ENCODE measurements around the gene P2RY2. TPM values are rescaled to one million over a fixed set of nuclear protein-coding genes. Genes with fewer than 3 reads are reported as not detected.
"Not testable (repeated sequence)": the region's sequence is repeated elsewhere in the genome, so short reads cannot be mapped to it uniquely, and the experiment has no call there.

The P2RY2 gene
- total RNA-seq, 1 donor from 2014 or later = 19.7 TPM

- no peak for ATAC-seq
- intact Hi-C loops (cut with micrococcal nuclease) = no loop called here
- DNase-seq = no peak
Measured at GRCh38 chr11:73219396-73220285, 1.6 kb downstream of the P2RY2 start.

- intact Hi-C loops (cut with micrococcal nuclease) = no loop called here
- ATAC-seq (no peak), DNase-seq (no peak)
Measured at GRCh38 chr11:73221451-73221850, 3.4 kb downstream of the P2RY2 start.

- DNase-seq (no peak), ATAC-seq (no peak)
- intact Hi-C loops (cut with micrococcal nuclease) = no loop called here
Measured at GRCh38 chr11:73221996-73222395, 3.9 kb downstream of the P2RY2 start.

- ATAC-seq (no peak), DNase-seq (no peak)
- intact Hi-C loops (cut with micrococcal nuclease) = no loop called here
Measured at GRCh38 chr11:73223998-73224730, 6.1 kb downstream of the P2RY2 start.

GRCh38 chr11:73225001-73225686 is 7.1 kb downstream of the P2RY2 start:
- DNase-seq (no peak), ATAC-seq (no peak)
- intact Hi-C loops (cut with micrococcal nuclease) = no loop called here

- no peak for ATAC-seq
- no peak for DNase-seq
- intact Hi-C loops (cut with micrococcal nuclease) = no loop called here
Measured at GRCh38 chr11:73225851-73226250, 7.8 kb downstream of the P2RY2 start.

- intact Hi-C loops (cut with micrococcal nuclease) = no loop called here
- DNase-seq = no peak
- no peak for ATAC-seq
Measured at GRCh38 chr11:73226297-73227006, 8.4 kb downstream of the P2RY2 start.

- DNase-seq = no peak
- no peak for ATAC-seq
- intact Hi-C loops (cut with micrococcal nuclease) = no loop called here
Measured at GRCh38 chr11:73227571-73228211, 9.6 kb downstream of the P2RY2 start.

- DNase-seq (no peak), ATAC-seq (no peak)
- intact Hi-C loops (cut with micrococcal nuclease) = no loop called here
Measured at GRCh38 chr11:73228268-73229134, 10.4 kb downstream of the P2RY2 start.

- ATAC-seq (peak; percentile 55), DNase-seq (peak; percentile 48)
Measured at GRCh38 chr11:73229321-73229895, 11.3 kb downstream of the P2RY2 start.

GRCh38 chr11:73229896-73230875 is 12.1 kb downstream of the P2RY2 start:
- intact Hi-C loops (cut with micrococcal nuclease) = no loop called here
- no peak for ATAC-seq
- no peak for DNase-seq

More at GRCh38 chr11:73229321-73229895, 11.3 kb downstream of the P2RY2 start:
- intact Hi-C loops (cut with micrococcal nuclease) = no loop called here

- DNase-seq (no peak), ATAC-seq (no peak)
- intact Hi-C loops (cut with micrococcal nuclease) = no loop called here
Measured at GRCh38 chr11:73230931-73231330, 12.8 kb downstream of the P2RY2 start.

GRCh38 chr11:73232487-73232886 is 14.4 kb downstream of the P2RY2 start:
- ATAC-seq; intact Hi-C loops (cut with micrococcal nuclease); DNase-seq: not testable (repeated sequence)

- ATAC-seq (no peak), DNase-seq (no peak)
- intact Hi-C loops (cut with micrococcal nuclease) = no loop called here
Measured at GRCh38 chr11:73233211-73233610, 15.1 kb downstream of the P2RY2 start.

GRCh38 chr11:73233692-73234470 is 15.8 kb downstream of the P2RY2 start:
- intact Hi-C loops (cut with micrococcal nuclease) = no loop called here
- ATAC-seq = no peak
- DNase-seq = no peak
